Epithelial cell of esophagus (primary cell): ENCODE measurements around the gene KIAA0825.
"Not testable (repeated sequence)": the region's sequence is repeated elsewhere in the genome, so short reads cannot be mapped to it uniquely, and the experiment has no call there.

Experiments used
- DNase-seq: peaks from one replicate; pipeline ENCODE4 v3.0.0; 2010; ENCODE audit warnings: low read depth
- H3K4me3 ChIP-seq: 2 replicates; pipeline ENCODE4 v1.5.1; 2011; ENCODE audit warnings: mild to moderate bottlenecking, low read length, control low read depth
- TF ChIP-seq, protein P1 (sequence below): IDR thresholded peaks from 2 replicates; pipeline ENCODE4 v1.5.1; 2011; ENCODE audit warnings: low read depth, mild to moderate bottlenecking, low read length, control low read depth, inconsistent platforms; ENCODE audit not compliant: insufficient read depth; ENCODE audit errors: missing control alignments

The KIAA0825 gene

DNA sequence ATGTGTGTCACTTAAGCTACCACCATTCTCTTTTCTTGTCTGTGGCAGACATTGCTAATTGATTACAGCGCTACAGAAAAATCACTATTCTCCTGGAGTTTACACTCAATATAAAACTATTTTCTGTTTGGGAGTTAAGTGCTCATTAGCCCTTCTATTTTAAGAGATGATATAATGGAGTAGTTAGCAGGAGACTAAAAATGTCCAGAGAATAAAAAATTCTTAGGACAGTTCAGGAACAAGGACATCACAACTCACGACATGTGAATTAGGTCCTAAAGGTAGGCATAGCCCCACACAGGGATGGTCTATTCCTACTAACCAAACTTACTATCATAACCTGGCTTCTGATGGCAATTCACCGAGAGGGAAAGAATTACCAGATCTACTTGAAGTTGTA, 258.5 kb downstream of the KIAA0825 start:
- TF ChIP-seq, protein P1, sequence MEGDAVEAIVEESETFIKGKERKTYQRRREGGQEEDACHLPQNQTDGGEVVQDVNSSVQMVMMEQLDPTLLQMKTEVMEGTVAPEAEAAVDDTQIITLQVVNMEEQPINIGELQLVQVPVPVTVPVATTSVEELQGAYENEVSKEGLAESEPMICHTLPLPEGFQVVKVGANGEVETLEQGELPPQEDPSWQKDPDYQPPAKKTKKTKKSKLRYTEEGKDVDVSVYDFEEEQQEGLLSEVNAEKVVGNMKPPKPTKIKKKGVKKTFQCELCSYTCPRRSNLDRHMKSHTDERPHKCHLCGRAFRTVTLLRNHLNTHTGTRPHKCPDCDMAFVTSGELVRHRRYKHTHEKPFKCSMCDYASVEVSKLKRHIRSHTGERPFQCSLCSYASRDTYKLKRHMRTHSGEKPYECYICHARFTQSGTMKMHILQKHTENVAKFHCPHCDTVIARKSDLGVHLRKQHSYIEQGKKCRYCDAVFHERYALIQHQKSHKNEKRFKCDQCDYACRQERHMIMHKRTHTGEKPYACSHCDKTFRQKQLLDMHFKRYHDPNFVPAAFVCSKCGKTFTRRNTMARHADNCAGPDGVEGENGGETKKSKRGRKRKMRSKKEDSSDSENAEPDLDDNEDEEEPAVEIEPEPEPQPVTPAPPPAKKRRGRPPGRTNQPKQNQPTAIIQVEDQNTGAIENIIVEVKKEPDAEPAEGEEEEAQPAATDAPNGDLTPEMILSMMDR = no peak
- no peak overlapping the region for H3K4me3 ChIP-seq
- DNase-seq = no peak

GRCh38 chr5:94355811-94356210, 262.6 kb downstream of the KIAA0825 start:
- DNase-seq = no peak
- TF ChIP-seq, protein P1 = no peak
- no peak overlapping the region for H3K4me3 ChIP-seq

DNA sequence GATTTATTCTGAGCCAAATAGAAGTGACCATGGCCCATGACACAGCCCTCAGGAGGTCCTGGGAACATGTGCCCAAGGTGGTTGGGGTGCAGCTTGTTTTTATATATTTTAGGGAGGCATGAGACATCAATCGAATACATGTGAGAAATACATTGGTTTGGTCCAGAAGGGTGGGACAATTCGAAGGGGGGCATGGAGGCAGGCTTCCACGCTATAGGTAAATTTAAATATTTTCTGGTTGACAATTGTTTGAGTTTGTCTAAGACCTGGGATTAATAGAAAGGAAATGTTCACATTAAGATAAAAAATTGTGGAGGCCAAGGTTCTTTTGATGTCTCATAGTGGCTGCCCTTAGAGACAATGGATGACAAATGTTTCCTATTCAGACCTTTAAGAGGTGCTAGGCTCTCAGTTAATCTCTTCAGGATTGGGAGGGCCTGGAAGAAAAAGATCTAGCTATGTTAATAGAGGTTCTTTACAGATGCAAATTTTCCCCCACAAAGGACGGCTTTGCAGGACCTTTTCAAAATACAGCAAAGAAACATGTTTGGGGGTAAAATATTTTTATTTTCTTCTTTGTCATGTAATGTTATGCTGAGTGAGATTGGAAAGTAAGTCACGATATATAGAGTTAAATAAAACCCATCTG, 263.4 kb downstream of the KIAA0825 start:
- not testable (repeated sequence) for H3K4me3 ChIP-seq, DNase-seq

- TF ChIP-seq, protein P1 = no peak
- DNase-seq = no peak
- no peak overlapping the region for H3K4me3 ChIP-seq
These were observed 264.8 kb downstream of the KIAA0825 start for GRCh38 chr5:94353605-94354004.

GRCh38 chr5:94347130-94347529, 271.3 kb downstream of the KIAA0825 start:
- TF ChIP-seq, protein P1 = no peak
- no peak overlapping the region for H3K4me3 ChIP-seq
- no peak for DNase-seq

- TF ChIP-seq, protein P1 = no peak
- DNase-seq = no peak
- no peak overlapping the region for H3K4me3 ChIP-seq
These were observed 273.1 kb downstream of the KIAA0825 start for GRCh38 chr5:94345257-94345656.

DNA sequence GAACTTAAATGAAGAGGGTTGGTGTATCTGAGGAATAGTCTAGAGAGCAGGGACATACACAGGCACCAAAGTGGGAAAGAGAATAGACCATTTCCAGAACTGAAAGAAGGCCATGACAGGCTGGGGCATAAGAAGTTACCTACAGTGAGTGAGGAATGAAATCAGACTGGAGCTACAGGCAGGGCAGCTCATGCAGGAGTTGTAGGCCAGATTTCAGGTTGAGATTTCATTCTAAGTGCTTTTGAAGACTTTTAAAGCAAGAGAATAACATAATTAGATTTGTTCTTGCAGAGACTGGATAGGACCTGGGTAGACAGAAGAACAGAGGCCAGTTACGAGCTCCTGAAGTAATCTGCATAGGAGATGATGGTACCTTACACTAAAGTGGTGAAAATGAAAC, 280.8 kb downstream of the KIAA0825 start:
- DNase-seq = no peak
- no peak overlapping the region for H3K4me3 ChIP-seq
- TF ChIP-seq, protein P1 = no peak
